ENCODE measurements around the gene XPO4.
"Not testable (repeated sequence)": the region's sequence is repeated elsewhere in the genome, so short reads cannot be mapped to it uniquely, and the experiment has no call there.

XPO4 gene

DNA sequence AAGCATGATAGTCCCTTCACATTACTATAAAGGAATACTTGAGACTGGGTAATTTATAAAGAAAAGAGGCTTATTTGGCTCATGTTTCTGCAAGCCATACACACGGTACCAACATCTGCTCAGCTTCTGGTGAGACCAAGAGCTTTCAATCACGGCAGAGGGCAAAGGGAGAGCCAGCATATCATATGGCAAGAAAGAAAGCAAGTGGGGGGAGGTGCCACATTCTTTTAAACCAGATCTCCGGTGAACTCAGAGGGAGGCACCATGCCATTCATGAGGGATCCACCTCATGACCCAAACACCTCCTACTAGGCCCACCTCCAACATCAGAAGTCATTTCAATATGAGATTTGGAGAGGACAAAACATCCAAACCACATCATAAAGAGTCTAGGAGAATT lies 20.3 kb downstream of the XPO4 start:
- H3K27me3 ChIP-seq (ENCODE audit: low read length) = no peaks in the 10 kb centered on the region
- no peak overlapping the region for H3K4me3 ChIP-seq (ENCODE audit: insufficient read depth, low read length, poor library complexity, severe bottlenecking)
- H2AFZ ChIP-seq (ENCODE audit: low read depth, low read length, severe bottlenecking) = no peak overlapping the region
- no peaks in the 10 kb centered on the region for H3F3A ChIP-seq (ENCODE audit: insufficient read depth)
- no peak overlapping the region for H3K27ac ChIP-seq (ENCODE audit: low read depth, low read length)
- no peaks in the 10 kb centered on the region for H3K9me3 ChIP-seq (ENCODE audit: insufficient read depth, low read length)
- H4K20me1 ChIP-seq (ENCODE audit: low read depth, low read length) = peaks cover 19% of the 10 kb centered on the region
- no peak overlapping the region for H3K4me2 ChIP-seq (ENCODE audit: low read depth, low read length, poor library complexity, severe bottlenecking)
- no peak for TF ChIP-seq EZH2phosphoT487 (conservative IDR thresholded peaks at IDR 0.05; ENCODE audit: low read length)
- TF ChIP-seq, protein P1, sequence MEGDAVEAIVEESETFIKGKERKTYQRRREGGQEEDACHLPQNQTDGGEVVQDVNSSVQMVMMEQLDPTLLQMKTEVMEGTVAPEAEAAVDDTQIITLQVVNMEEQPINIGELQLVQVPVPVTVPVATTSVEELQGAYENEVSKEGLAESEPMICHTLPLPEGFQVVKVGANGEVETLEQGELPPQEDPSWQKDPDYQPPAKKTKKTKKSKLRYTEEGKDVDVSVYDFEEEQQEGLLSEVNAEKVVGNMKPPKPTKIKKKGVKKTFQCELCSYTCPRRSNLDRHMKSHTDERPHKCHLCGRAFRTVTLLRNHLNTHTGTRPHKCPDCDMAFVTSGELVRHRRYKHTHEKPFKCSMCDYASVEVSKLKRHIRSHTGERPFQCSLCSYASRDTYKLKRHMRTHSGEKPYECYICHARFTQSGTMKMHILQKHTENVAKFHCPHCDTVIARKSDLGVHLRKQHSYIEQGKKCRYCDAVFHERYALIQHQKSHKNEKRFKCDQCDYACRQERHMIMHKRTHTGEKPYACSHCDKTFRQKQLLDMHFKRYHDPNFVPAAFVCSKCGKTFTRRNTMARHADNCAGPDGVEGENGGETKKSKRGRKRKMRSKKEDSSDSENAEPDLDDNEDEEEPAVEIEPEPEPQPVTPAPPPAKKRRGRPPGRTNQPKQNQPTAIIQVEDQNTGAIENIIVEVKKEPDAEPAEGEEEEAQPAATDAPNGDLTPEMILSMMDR (IDR thresholded peaks at IDR 0.05; ENCODE audit: insufficient read depth, low read length, poor library complexity, severe bottlenecking) = no peak
- peaks cover 5% of the 10 kb centered on the region; the same call in 1 of the 2 replicates for H3K36me3 ChIP-seq (ENCODE audit: low read length)
- H3K9me2 ChIP-seq (replicated peaks; ENCODE audit: insufficient read depth, low read length) = no peaks in the 10 kb centered on the region
- H3K79me2 ChIP-seq (ENCODE audit: insufficient read depth, low read length) = peaks cover 100% of the 10 kb centered on the region
- H3K9ac ChIP-seq (ENCODE audit: low read length) = no peak overlapping the region

DNA sequence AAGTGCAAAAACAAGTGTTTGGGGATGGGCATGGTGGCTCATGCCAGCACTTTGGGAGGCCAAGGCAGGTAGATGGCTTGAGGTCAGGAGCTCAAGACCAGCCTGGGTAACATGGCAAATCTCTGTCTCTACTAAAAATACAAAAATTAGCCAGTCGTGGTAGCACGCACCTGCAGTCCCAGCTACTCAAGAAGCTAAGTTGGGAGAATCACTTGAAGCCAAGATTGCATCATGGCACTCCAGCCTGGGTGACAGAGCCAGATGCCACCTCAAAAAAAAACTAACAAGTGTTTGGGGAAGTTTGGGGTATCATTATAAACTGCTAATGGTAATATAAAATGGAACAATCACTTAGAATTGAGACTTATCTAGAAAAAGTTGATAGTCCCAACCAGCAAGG lies 24.6 kb downstream of the XPO4 start:
- TF ChIP-seq EZH2phosphoT487 (conservative IDR thresholded peaks at IDR 0.05; ENCODE audit: low read length) = no peak
- TF ChIP-seq, protein P1 (IDR thresholded peaks at IDR 0.05; ENCODE audit: insufficient read depth, low read length, poor library complexity, severe bottlenecking) = no peak
- Histone ChIP-seq H3K9ac (ENCODE audit: low read length) (no peak overlapping the region), H3K27ac (ENCODE audit: low read depth, low read length) (no peak overlapping the region), H3K9me2 (replicated peaks; ENCODE audit: insufficient read depth, low read length) (no peaks in the 10 kb centered on the region), H3K27me3 (ENCODE audit: low read length) (no peaks in the 10 kb centered on the region), H3K4me2 (ENCODE audit: low read depth, low read length, poor library complexity, severe bottlenecking) (no peak overlapping the region), H3K4me3 (ENCODE audit: insufficient read depth, low read length, poor library complexity, severe bottlenecking) (no peak overlapping the region), H3F3A (ENCODE audit: insufficient read depth) (no peaks in the 10 kb centered on the region), H4K20me1 (ENCODE audit: low read depth, low read length) (peaks cover 21% of the 10 kb centered on the region), H2AFZ (ENCODE audit: low read depth, low read length, severe bottlenecking) (no peak overlapping the region), H3K79me2 (ENCODE audit: insufficient read depth, low read length) (peaks cover 100% of the 10 kb centered on the region), H3K36me3 (ENCODE audit: low read length) (peaks cover 5% of the 10 kb centered on the region; the same call in 1 of the 2 replicates), H3K9me3 (ENCODE audit: insufficient read depth, low read length) (no peaks in the 10 kb centered on the region)

DNA sequence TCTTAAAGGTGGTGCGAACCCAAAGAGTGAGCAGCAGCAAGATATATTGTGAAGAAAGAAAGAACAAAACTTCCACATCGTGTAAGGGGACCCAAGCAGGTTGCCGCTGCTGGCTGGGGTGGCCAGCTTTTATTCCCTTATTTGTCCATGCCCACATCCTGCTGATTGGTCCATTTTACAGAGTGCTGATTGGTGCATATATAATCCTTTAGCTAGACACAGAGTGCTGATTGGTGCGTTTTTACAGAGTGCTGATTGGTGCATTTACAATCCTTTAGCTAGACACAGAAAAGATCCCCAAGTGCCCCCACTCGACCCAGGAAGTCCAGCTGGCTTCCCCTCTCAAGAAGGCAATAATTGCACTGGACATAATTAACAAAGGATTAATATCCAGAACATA lies 25.7 kb downstream of the XPO4 start:
- H3K36me3 ChIP-seq (ENCODE audit: low read length); H3K27me3 ChIP-seq (ENCODE audit: low read length); H3K4me2 ChIP-seq (ENCODE audit: low read depth, low read length, poor library complexity, severe bottlenecking); H3F3A ChIP-seq (ENCODE audit: insufficient read depth); H3K9ac ChIP-seq (ENCODE audit: low read length); H3K9me2 ChIP-seq (replicated peaks; ENCODE audit: insufficient read depth, low read length); H2AFZ ChIP-seq (ENCODE audit: low read depth, low read length, severe bottlenecking); H3K9me3 ChIP-seq (ENCODE audit: insufficient read depth, low read length); H3K27ac ChIP-seq (ENCODE audit: low read depth, low read length); H3K4me3 ChIP-seq (ENCODE audit: insufficient read depth, low read length, poor library complexity, severe bottlenecking): not testable (repeated sequence)
- Histone ChIP-seq H3K79me2 (ENCODE audit: insufficient read depth, low read length) (peaks cover 100% of the 10 kb centered on the region), H4K20me1 (ENCODE audit: low read depth, low read length) (peaks cover 25% of the 10 kb centered on the region)

DNA sequence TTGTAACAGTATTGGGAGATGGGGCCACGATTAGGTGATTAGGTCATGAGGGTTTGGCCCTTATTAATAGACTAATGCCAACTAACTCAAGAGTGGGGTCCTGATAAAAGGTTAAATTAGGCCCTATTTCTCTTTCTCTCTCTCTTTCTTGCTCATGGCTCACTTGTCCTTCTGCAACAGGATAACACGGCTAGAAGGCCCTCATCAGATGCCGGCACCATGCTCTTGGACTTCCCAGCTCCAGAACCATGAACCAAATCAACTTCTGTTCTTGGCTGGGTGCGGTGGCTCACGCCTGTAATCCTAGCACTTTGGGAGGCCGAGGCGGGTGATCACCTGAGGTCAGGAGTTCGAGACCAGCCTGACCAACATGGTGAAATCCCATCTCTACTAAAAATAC lies 28.1 kb downstream of the XPO4 start:
- not testable (repeated sequence) for H3K9me3 ChIP-seq (ENCODE audit: insufficient read depth, low read length); H2AFZ ChIP-seq (ENCODE audit: low read depth, low read length, severe bottlenecking); H3K27me3 ChIP-seq (ENCODE audit: low read length); H3K27ac ChIP-seq (ENCODE audit: low read depth, low read length); H3K36me3 ChIP-seq (ENCODE audit: low read length); H3K9ac ChIP-seq (ENCODE audit: low read length); H3K4me2 ChIP-seq (ENCODE audit: low read depth, low read length, poor library complexity, severe bottlenecking); H3K9me2 ChIP-seq (replicated peaks; ENCODE audit: insufficient read depth, low read length); H3K4me3 ChIP-seq (ENCODE audit: insufficient read depth, low read length, poor library complexity, severe bottlenecking); H3F3A ChIP-seq (ENCODE audit: insufficient read depth)
- H4K20me1 ChIP-seq (ENCODE audit: low read depth, low read length) = peaks cover 23% of the 10 kb centered on the region
- peaks cover 100% of the 10 kb centered on the region for H3K79me2 ChIP-seq (ENCODE audit: insufficient read depth, low read length)

All from SU-DHL-6 (cell line).